IPS-NIHi7 (cell line): ENCODE results near the gene EML6.
"Not testable (repeated sequence)": the region's sequence is repeated elsewhere in the genome, so short reads cannot be mapped to it uniquely, and the experiment has no call there.

ENCODE experiments used
- DNase-seq: peaks from one replicate; pipeline ENCODE4 v3.0.0; 2012; ENCODE audit warnings: mixed read lengths; ENCODE audit errors: extremely low spot score

EML6 gene

DNA sequence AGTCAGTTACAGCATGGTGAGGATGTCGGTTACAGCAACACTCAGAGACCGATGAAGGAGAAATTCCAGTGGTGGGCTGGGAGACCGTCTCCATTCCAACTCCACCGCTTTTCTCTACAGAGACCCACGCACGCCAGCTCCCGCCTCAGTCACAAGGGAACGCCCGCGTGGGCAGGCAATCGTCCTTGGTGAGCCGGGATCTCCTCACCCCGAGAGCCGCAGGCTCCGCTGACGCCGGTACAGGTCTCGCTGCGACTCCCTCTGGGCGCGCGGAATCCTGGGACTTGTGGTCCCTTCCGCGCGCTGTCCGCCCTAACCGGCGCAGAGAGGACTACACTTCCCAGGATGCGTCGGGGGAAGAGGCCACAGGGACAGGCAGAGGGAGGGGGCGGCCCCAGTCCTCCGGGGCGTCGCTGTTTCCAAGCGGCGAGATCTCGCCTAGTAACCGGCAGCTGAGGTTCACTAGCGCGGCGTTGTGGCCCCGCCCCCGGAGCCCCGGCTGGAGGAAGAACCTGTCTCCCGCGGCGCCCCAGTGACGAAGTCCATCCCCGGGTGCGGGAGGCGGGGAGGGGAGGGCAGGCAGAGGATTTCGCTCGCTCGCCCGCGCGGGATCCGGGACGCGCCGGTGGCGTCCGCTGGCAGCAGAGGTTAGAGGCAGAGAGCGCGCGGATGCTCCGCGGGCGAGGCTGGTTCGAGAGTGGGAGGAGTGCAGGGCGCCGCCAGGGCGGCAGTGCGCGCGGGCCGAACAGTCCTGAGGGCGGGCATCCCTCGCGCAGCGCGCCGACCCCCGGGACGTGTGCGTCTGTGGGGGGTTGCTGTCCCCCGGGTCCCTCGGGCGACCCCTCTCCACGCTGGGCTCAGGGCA is at the start of gene EML6:
EML6 (plus strand) TSS at position 532 of the 865 bp plus-strand sequence. CDS start 1,400 bp downstream, outside the sequence.
- DNase-seq: peak; percentile 99

- DNase-seq: no peak
Observed at GRCh38 chr2:54675281-54675680, 48.2 kb upstream of the EML6 start.

GRCh38 chr2:54675738-54676137 is 47.7 kb upstream of the EML6 start:
- no peak for DNase-seq

GRCh38 chr2:54676656-54677055 is 46.8 kb upstream of the EML6 start:
- DNase-seq: no peak

GRCh38 chr2:54677476-54678265 is 45.8 kb upstream of the EML6 start:
- DNase-seq: no peak

DNA sequence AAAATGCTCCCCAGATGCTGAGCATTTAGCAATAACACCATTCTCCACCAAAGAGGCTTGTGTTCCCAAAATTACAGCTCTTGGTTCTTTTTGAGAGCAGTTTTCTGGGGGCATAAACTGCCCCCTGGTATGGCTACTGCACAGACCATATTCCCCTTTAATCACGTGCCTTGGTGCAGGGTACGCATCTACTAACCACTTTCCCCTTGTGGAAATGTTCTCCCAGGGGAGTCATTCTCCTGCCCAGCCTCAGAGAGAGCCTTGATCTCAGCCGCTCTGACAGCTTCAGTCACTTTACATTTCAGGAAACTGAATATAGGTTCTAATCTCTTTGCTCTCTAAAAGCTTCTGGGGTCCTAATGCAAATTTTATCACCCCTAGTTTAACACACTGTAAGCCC is 44.7 kb upstream of the EML6 start:
- no peak for DNase-seq

GRCh38 chr2:54680397-54681041 is 42.9 kb upstream of the EML6 start:
- no peak for DNase-seq

DNA sequence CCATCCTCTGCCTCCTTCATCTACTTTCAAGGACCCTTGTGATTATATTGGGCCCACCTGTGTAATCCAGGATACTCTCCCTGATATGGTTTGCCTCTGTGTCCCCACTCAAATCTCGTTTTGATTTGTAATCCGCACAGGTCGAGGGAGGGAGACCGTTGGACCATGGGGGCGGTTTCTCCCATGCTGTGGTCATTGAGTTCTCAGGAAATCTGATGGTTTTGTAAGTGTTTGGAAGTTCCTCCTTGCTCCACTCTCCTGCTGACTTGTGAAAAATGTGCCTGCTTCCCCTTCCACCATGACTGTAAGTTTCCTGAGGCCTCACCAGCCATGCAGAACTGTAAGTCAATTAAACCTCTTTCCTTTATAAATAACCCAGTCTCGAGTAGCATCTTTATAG is 42.0 kb upstream of the EML6 start:
- no peak for DNase-seq

DNA sequence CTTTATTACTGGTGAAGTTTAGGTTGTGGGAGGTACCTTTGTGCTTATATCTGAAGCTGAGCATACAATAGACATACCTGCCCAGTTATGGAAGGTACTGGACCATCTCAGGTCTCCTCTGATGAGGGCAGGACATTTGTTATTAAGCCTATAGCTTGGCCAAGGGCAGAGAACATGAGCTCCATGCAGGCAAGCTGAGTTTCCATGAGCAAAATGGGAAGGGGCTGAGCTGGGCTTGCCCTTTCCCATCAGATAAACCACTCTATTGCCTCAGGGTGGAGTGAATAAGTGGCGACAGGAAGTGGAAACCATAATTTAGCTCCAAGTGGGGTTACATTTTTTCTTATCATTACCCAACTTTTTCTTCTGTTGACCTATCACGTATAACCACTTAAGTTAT is 39.9 kb upstream of the EML6 start:
- no peak for DNase-seq

- DNase-seq: no peak
Observed at GRCh38 chr2:54685263-54685775, 38.1 kb upstream of the EML6 start.

DNA sequence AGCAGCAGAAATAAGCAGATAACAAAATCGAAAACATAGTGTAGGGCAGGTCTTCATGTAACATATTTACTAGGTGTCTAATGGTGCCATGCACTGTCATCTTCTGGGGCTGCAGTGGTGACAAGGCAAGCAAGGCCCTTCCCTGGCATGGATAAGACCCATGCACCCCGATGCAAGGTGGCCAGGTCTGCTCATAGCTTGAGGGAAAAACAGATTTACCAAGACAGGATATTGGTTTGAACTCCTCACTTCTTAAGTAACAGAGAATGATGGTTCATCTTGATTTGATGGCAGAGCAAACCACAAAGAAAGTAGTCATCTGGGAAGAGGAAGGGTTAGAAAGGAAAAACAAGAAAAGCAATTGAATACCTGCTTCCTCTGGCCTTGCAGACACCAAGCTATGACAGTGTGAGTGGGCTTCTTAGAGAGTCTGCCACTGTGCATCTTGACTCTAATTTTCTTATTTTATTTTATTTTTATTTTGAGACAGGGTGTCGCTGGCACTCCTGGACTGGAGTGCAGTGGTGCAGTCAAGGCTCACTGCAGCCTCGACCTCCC is 35.8 kb upstream of the EML6 start:
- no peak for DNase-seq

- DNase-seq: no peak
Observed at GRCh38 chr2:54691445-54692135, 31.9 kb upstream of the EML6 start.

DNA sequence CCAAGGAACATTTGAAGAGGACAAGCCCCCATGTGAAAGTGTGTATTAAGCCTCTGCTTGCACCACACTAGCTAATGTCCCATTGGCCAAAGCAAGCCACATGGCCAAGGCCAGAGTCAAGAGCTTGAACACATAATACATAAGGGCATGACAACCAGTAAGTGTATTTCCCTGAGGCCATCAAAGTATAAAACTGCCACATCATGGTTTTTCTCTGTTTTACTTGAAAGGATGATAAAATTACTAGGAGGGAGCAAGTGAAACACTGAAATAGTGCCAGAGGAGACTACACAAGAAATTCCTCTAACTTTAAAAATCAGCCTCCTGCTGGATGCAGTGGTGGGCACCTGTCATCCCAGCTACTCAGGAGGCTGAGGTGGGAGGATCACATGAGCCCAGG is 30.9 kb upstream of the EML6 start:
- DNase-seq: no peak

GRCh38 chr2:54695378-54695777 is 28.1 kb upstream of the EML6 start:
- no peak for DNase-seq

GRCh38 chr2:54697934-54698333 is 25.5 kb upstream of the EML6 start:
- no peak for DNase-seq

DNA sequence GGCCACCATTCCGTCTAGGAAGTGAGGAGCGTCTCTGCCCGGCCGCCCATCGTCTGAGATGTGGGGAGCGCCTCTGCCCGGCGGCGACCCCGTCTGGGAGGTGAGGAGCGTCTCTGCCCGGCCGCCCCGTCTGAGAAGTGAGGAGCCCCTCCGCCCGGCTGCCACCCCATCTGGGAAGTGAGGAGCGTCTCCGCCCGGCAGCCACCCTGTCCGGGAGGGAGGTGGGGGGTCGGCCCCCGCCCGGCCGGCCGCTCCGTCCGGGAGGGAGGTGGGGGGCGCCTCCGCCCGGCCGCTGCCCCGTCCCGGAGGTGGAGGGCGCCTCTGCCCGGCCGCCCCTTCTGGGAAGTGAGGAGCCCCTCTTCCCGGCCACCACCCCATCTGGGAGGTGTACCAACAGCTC is 24.5 kb upstream of the EML6 start:
- DNase-seq: not testable (repeated sequence)

- no peak for DNase-seq
Observed at GRCh38 chr2:54699665-54700064, 23.8 kb upstream of the EML6 start.

- no peak for DNase-seq
Observed at GRCh38 chr2:54701029-54701428, 22.4 kb upstream of the EML6 start.

- no peak for DNase-seq
Observed at GRCh38 chr2:54704238-54704637, 19.2 kb upstream of the EML6 start.

- no peak for DNase-seq
Observed at GRCh38 chr2:54704688-54705605, 18.5 kb upstream of the EML6 start.
